K562 (cell line): ENCODE results near the gene LDLRAD3. TPM values are rescaled to one million over a fixed set of nuclear protein-coding genes. Genes with fewer than 3 reads are reported as not detected.

Experiments
- CBFA2T2 ChIP-seq: fragments of 450-650 bp; conservative IDR thresholded peaks from 2 replicates; pipeline ENCODE4 v1.6.1; 2017; ENCODE audit warnings: mild to moderate bottlenecking
- FOXP1 ChIP-seq: sonication (generic); formaldehyde crosslinking; IDR thresholded peaks from 2 replicates; pipeline ENCODE4 v1.8.0; 2022; ENCODE audit warnings: mild to moderate bottlenecking, missing genetic modification reagents
- MTA1 ChIP-seq: fragments of 450-650 bp; IDR thresholded peaks from 2 replicates; pipeline ENCODE4 v1.6.1; 2017; ENCODE audit warnings: borderline replicate concordance
- MYNN ChIP-seq, 2 experiments: sonication (generic); formaldehyde crosslinking in 1 of 2; IDR thresholded peaks; 2 replicates each; pipeline versions ENCODE4 v1.5.0 to v1.6.1; 2016 to 2020; ENCODE audit warnings: antibody characterized with exemption in 1 of 2, missing genetic modification reagents in 1 of 2
- NFIC ChIP-seq: fragments of 450-650 bp; IDR thresholded peaks from 2 replicates; pipeline ENCODE4 v1.6.1; 2017; ENCODE audit warnings: mild to moderate bottlenecking, inconsistent platforms
- RFX1 ChIP-seq: fragments of 450-650 bp; IDR thresholded peaks from 2 replicates; pipeline ENCODE4 v1.6.1; 2016; ENCODE audit warnings: mild to moderate bottlenecking, moderate library complexity
- SIN3A ChIP-seq, 2 experiments: fragments of 150-350 bp in 1 of 2; IDR thresholded peaks; 2 replicates each; pipeline ENCODE4 v1.6.1; 2011 to 2016; ENCODE audit warnings: borderline replicate concordance in 2 of 2, low read depth in 2 of 2, low read length in 2 of 2, mild to moderate bottlenecking in 2 of 2, moderate library complexity in 2 of 2; ENCODE audit not compliant: control insufficient read depth in 1 of 2
- SMAD3 ChIP-seq: fragments of 450-650 bp; formaldehyde crosslinking; conservative IDR thresholded peaks from 2 replicates; pipeline ENCODE4 v1.4.0; 2020; ENCODE audit warnings: mild to moderate bottlenecking
- TBP ChIP-seq: optimal IDR thresholded peaks from 2 replicates; pipeline ENCODE3; 2011; ENCODE audit warnings: low read depth, low read length, improper control_type of control experiment
- ZNF274 ChIP-seq: IDR thresholded peaks from 2 replicates; pipeline ENCODE4 v1.6.1; 2011; ENCODE audit warnings: low read depth, mild to moderate bottlenecking, low read length, moderate library complexity, borderline replicate concordance
- ZNF584 ChIP-seq: fragments of 200-800 bp; sonication (Bioruptor generic); IDR thresholded peaks from 2 replicates; pipeline ENCODE4 v1.6.1; 2016; ENCODE audit warnings: low read depth, mild to moderate bottlenecking, missing genetic modification characterization, missing compliant biosample characterization
- polyA plus RNA-seq, 8 experiments: library from polyadenylated mRNA; depleted of rRNA in 4 of 8; stranded (reverse) in 5 of 8; unstranded in 3 of 8; fragments of >200 nt; fragmentation: Nextera tagmentation in 2 of 8; fragmentation: Illumina TruSeq in 1 of 8; extraction: Ambion mirVana in 2 of 8; extraction: Trizol in 1 of 8; gene quantifications; 2 replicates each; pipeline versions ENCODE4 v1.2.1 to v1.2.3, GENCODE V29; 2011 to 2014; ENCODE audit warnings: inconsistent platforms in 1 of 8, missing spikeins in 1 of 8
- total RNA-seq, 7 experiments: library from RNA; depleted of rRNA in 6 of 7; stranded (reverse); fragments of >200 nt in 6 of 7; fragmentation: Illumina TruSeq in 2 of 7; extraction: Trizol in 2 of 7; gene quantifications; 2 replicates each; pipeline versions ENCODE4 v1.2.1 to v1.2.3, GENCODE V29; 2011 to 2021; ENCODE audit warnings: low replicate concordance in 1 of 7
- TF ChIP-seq, protein P1 (sequence below): fragments of 150-350 bp; IDR thresholded peaks from 2 replicates; pipeline ENCODE4 v1.6.1; 2014; ENCODE audit warnings: low read depth, mild to moderate bottlenecking, low read length, borderline replicate concordance
- TF ChIP-seq, protein P2 (sequence below): fragments of 200-800 bp; sonication (Bioruptor generic); IDR thresholded peaks from 2 replicates; pipeline ENCODE4 v1.6.1; 2017; ENCODE audit warnings: missing genetic modification characterization, missing compliant biosample characterization
- TF ChIP-seq, protein P3 (sequence below): sonication (generic); formaldehyde crosslinking; IDR thresholded peaks from 2 replicates; pipeline ENCODE4 v1.8.0; 2023; ENCODE audit warnings: mild to moderate bottlenecking, missing genetic modification reagents
- TF ChIP-seq, protein P4 (sequence below): fragments of 250-450 bp; sonication (Bioruptor Pico); IDR thresholded peaks from 2 replicates; pipeline ENCODE4 v1.4.0; 2020; ENCODE audit warnings: mild to moderate bottlenecking
- TF ChIP-seq, protein P5 (sequence below): fragments of 250-450 bp; sonication (Bioruptor Pico); IDR thresholded peaks from 2 replicates; pipeline ENCODE4 v1.4.0; 2020; ENCODE audit warnings: mild to moderate bottlenecking, moderate library complexity, borderline replicate concordance

Gene LDLRAD3
- total and polyA plus RNA-seq, 9 of the 15 experiments (the other 6 are each of a cell fraction or from before 2014, with no cell fraction given): 0.73 to 7.2 (median 3.5) TPM

DNA sequence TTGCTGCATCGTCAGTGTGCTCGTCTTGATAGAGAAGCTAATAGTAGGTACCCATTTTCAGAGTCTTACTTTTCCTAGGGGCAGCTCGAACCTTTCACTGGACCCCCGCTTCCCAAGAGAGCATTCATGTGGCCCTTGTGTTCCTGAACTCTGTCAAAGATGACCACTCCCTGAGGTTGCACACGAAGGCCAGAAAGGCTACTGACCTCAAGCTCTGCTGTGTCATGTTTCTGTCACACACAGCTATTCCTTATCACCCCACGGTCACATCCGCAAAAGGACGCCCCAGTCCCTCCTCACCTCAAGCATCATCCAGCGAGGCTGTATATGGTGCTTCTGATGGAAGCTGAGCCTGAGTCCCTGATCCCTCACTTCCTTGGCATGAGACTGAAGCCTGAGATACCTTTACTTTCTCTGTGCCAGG is 171.5 kb downstream of the LDLRAD3 start (continued):
- TF ChIP-seq, protein P1, sequence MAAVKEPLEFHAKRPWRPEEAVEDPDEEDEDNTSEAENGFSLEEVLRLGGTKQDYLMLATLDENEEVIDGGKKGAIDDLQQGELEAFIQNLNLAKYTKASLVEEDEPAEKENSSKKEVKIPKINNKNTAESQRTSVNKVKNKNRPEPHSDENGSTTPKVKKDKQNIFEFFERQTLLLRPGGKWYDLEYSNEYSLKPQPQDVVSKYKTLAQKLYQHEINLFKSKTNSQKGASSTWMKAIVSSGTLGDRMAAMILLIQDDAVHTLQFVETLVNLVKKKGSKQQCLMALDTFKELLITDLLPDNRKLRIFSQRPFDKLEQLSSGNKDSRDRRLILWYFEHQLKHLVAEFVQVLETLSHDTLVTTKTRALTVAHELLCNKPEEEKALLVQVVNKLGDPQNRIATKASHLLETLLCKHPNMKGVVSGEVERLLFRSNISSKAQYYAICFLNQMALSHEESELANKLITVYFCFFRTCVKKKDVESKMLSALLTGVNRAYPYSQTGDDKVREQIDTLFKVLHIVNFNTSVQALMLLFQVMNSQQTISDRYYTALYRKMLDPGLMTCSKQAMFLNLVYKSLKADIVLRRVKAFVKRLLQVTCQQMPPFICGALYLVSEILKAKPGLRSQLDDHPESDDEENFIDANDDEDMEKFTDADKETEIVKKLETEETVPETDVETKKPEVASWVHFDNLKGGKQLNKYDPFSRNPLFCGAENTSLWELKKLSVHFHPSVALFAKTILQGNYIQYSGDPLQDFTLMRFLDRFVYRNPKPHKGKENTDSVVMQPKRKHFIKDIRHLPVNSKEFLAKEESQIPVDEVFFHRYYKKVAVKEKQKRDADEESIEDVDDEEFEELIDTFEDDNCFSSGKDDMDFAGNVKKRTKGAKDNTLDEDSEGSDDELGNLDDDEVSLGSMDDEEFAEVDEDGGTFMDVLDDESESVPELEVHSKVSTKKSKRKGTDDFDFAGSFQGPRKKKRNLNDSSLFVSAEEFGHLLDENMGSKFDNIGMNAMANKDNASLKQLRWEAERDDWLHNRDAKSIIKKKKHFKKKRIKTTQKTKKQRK: no peak
- TF ChIP-seq ZNF274: no peak
- TF ChIP-seq ZNF584: no peak
- TF ChIP-seq RFX1: no peak
- TF ChIP-seq, protein P2, sequence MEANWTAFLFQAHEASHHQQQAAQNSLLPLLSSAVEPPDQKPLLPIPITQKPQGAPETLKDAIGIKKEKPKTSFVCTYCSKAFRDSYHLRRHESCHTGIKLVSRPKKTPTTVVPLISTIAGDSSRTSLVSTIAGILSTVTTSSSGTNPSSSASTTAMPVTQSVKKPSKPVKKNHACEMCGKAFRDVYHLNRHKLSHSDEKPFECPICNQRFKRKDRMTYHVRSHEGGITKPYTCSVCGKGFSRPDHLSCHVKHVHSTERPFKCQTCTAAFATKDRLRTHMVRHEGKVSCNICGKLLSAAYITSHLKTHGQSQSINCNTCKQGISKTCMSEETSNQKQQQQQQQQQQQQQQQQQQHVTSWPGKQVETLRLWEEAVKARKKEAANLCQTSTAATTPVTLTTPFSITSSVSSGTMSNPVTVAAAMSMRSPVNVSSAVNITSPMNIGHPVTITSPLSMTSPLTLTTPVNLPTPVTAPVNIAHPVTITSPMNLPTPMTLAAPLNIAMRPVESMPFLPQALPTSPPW (CRISPR knock-in tag): no peak; the same call in 1 of the 2 replicates
- TF ChIP-seq, protein P3, sequence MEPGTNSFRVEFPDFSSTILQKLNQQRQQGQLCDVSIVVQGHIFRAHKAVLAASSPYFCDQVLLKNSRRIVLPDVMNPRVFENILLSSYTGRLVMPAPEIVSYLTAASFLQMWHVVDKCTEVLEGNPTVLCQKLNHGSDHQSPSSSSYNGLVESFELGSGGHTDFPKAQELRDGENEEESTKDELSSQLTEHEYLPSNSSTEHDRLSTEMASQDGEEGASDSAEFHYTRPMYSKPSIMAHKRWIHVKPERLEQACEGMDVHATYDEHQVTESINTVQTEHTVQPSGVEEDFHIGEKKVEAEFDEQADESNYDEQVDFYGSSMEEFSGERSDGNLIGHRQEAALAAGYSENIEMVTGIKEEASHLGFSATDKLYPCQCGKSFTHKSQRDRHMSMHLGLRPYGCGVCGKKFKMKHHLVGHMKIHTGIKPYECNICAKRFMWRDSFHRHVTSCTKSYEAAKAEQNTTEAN: no peak
- TF ChIP-seq MYNN (IDR thresholded peaks at IDR 0.05): peak; percentile 51; the same call in 1 of the 2 replicates
- TF ChIP-seq MYNN (CRISPR knock-in tag; IDR thresholded peaks at IDR 0.05): no peak
- TF ChIP-seq SIN3A (IDR thresholded peaks at IDR 0.05; ENCODE audit: borderline replicate concordance in 2 of 2, control insufficient read depth in 1 of 2, low read depth in 2 of 2, low read length in 2 of 2): no peak
- TF ChIP-seq CBFA2T2: 0 out of 2 replicates have a peak, but pooled peaks have one; percentile 15
- TF ChIP-seq SMAD3 (CRISPR knock-in tag): no peak
- TF ChIP-seq TBP: no peak
- no peak for TF ChIP-seq FOXP1 (CRISPR knock-in tag)
- TF ChIP-seq, protein P4, sequence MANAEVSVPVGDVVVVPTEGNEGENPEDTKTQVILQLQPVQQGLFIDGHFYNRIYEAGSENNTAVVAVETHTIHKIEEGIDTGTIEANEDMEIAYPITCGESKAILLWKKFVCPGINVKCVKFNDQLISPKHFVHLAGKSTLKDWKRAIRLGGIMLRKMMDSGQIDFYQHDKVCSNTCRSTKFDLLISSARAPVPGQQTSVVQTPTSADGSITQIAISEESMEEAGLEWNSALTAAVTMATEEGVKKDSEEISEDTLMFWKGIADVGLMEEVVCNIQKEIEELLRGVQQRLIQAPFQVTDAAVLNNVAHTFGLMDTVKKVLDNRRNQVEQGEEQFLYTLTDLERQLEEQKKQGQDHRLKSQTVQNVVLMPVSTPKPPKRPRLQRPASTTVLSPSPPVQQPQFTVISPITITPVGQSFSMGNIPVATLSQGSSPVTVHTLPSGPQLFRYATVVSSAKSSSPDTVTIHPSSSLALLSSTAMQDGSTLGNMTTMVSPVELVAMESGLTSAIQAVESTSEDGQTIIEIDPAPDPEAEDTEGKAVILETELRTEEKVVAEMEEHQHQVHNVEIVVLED (CRISPR knock-in tag): no peak
- no peak for TF ChIP-seq NFIC
- TF ChIP-seq, protein P5, sequence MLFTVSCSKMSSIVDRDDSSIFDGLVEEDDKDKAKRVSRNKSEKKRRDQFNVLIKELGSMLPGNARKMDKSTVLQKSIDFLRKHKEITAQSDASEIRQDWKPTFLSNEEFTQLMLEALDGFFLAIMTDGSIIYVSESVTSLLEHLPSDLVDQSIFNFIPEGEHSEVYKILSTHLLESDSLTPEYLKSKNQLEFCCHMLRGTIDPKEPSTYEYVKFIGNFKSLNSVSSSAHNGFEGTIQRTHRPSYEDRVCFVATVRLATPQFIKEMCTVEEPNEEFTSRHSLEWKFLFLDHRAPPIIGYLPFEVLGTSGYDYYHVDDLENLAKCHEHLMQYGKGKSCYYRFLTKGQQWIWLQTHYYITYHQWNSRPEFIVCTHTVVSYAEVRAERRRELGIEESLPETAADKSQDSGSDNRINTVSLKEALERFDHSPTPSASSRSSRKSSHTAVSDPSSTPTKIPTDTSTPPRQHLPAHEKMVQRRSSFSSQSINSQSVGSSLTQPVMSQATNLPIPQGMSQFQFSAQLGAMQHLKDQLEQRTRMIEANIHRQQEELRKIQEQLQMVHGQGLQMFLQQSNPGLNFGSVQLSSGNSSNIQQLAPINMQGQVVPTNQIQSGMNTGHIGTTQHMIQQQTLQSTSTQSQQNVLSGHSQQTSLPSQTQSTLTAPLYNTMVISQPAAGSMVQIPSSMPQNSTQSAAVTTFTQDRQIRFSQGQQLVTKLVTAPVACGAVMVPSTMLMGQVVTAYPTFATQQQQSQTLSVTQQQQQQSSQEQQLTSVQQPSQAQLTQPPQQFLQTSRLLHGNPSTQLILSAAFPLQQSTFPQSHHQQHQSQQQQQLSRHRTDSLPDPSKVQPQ (CRISPR knock-in tag): no peak
- 0 out of 2 replicates have a peak, but pooled peaks have one; percentile 16 for TF ChIP-seq MTA1
